ENCODE results near the gene MIA2. TPM values are rescaled to one million over a fixed set of nuclear protein-coding genes. Genes with fewer than 3 reads are reported as not detected.

The MIA2 gene
- polyA plus RNA-seq, 1 of the 3 experiments (the other 2 are of a cell fraction) = 2.6 TPM

- ChIA-PET POLR2A (no interaction called here), CTCF (interaction anchor here (0.6 to 2.1 kb wide), 3 partner anchors 9 to 261 kb away, joined by 4 to 11 read pairs (median 5); no protein-coding TSS in a partner anchor)
- no peaks in the 10 kb centered on the region for H3K9me3 ChIP-seq
- H3K4me2 ChIP-seq = no peak overlapping the region
- H3K9ac ChIP-seq = no peak overlapping the region
- H3K9me2 ChIP-seq = no peaks in the 10 kb centered on the region
- TF ChIP-seq MXI1 (IDR thresholded peaks at IDR 0.05; ENCODE audit: low read depth, low read length) = no peak
- TF ChIP-seq YY1 (IDR thresholded peaks at IDR 0.05; ENCODE audit: low read depth) = no peak
- no peak for TF ChIP-seq IRF3 (IDR thresholded peaks at IDR 0.05; ENCODE audit: low read depth, low read length)
- peak; percentile 75 for TF ChIP-seq RAD21 (IDR thresholded peaks at IDR 0.05; ENCODE audit: low read length)
- TF ChIP-seq REST (IDR thresholded peaks at IDR 0.05; ENCODE audit: low read depth, low read length) = no peak
- peak; percentile 57 for TF ChIP-seq CTCF (IDR thresholded peaks at IDR 0.05)
- TF ChIP-seq PBX3 (IDR thresholded peaks at IDR 0.05) = no peak
- TF ChIP-seq MAX (IDR thresholded peaks at IDR 0.05; ENCODE audit: low read depth) = no peak
- TF ChIP-seq GABPA (IDR thresholded peaks at IDR 0.05; ENCODE audit: low read depth) = no peak
- TF ChIP-seq RFX5 (IDR thresholded peaks at IDR 0.05; ENCODE audit: low read length) = no peak
- no peak for TF ChIP-seq EZH2phosphoT487 (IDR thresholded peaks at IDR 0.05; ENCODE audit: borderline replicate concordance, low read depth)
- TF ChIP-seq SMC3 (IDR thresholded peaks at IDR 0.05; ENCODE audit: low read depth, low read length) = peak; percentile 37; the same call in 1 of the 2 replicates
- no peak overlapping the region for H2AFZ ChIP-seq (ENCODE audit: low read depth)
- WGBS (ENCODE audit: low lambda C conversion rate) = 63% methylated on average over 3 of the region's 4 CpGs
- no peaks in the 10 kb centered on the region for H3K79me2 ChIP-seq (ENCODE audit: insufficient read depth)
- H3K4me3 ChIP-seq (ENCODE audit: low read depth in 2 of 2, low read length in 1 of 2) = no peak overlapping the region
- H3K4me1 ChIP-seq (ENCODE audit: control insufficient read depth in 1 of 2, insufficient read depth in 2 of 2, low read depth in 1 of 2, low read length in 1 of 2) = no peaks in the 10 kb centered on the region
- peak; percentile 38 for DNase-seq
- no peaks in the 10 kb centered on the region for H3K27me3 ChIP-seq (ENCODE audit: insufficient read depth)
- no peak overlapping the region for H3K27ac ChIP-seq (ENCODE audit: low read depth in 2 of 2, low read length in 1 of 2)
- peaks cover 0 to 7% of the 10 kb centered on the region in 2 experiments for H3K36me3 ChIP-seq (replicated peaks in 1 of 2; ENCODE audit: control insufficient read depth in 1 of 2, insufficient read depth in 2 of 2, low read length in 1 of 2)
- no peaks in the 10 kb centered on the region for H4K20me1 ChIP-seq (ENCODE audit: insufficient read depth)
- no peaks in the 10 kb centered on the region for H3F3A ChIP-seq (replicated peaks; ENCODE audit: insufficient read depth)
Observed at GRCh38 chr14:39368261-39368959, 134.7 kb downstream of the MIA2 start.
